Endothelial cell (in vitro differentiated cells): ENCODE measurements around the gene ALKBH8. TPM values are rescaled to one million over a fixed set of nuclear protein-coding genes. Genes with fewer than 3 reads are reported as not detected.
A peak's percentile ranks its signal among the peaks of the same experiment; 100 is the strongest.

Source experiments
- DNase-seq: peaks from one replicate; pipeline ENCODE4 v3.0.0; 2021; ENCODE audit warnings: low spot score
- H3K27ac Mint-ChIP-seq: one replicate; pipeline ENCODE4 v1.8.0; 2021; ENCODE audit warnings: mixed read lengths, inconsistent platforms; ENCODE audit not compliant: unreplicated experiment
- H3K27me3 Mint-ChIP-seq: one replicate; pipeline ENCODE4 v1.8.0; 2021; ENCODE audit warnings: mild to moderate bottlenecking, moderate library complexity, mixed read lengths, inconsistent platforms; ENCODE audit not compliant: unreplicated experiment
- H3K36me3 Mint-ChIP-seq: one replicate; pipeline ENCODE4 v1.8.0; 2021; ENCODE audit warnings: mild to moderate bottlenecking, low read depth, mixed read lengths, inconsistent platforms; ENCODE audit not compliant: unreplicated experiment
- H3K4me1 Mint-ChIP-seq: one replicate; pipeline ENCODE4 v1.8.0; 2021; ENCODE audit warnings: mild to moderate bottlenecking, mixed read lengths, inconsistent platforms; ENCODE audit not compliant: unreplicated experiment
- H3K4me3 Mint-ChIP-seq: one replicate; pipeline ENCODE4 v1.8.0; 2021; ENCODE audit warnings: mild to moderate bottlenecking, mixed read lengths, inconsistent platforms; ENCODE audit not compliant: unreplicated experiment
- H3K9me3 Mint-ChIP-seq: one replicate; pipeline ENCODE4 v1.8.0; 2021; ENCODE audit warnings: mixed read lengths, inconsistent platforms; ENCODE audit not compliant: unreplicated experiment
- CTCF ChIP-seq: fragments of 200-600 bp; sonication (generic); IDR thresholded peaks from one replicate; pipeline ENCODE4 v1.5.0; 2021; ENCODE audit warnings: antibody characterized with exemption; ENCODE audit not compliant: unreplicated experiment
- total RNA-seq: library from RNA; stranded (reverse); fragmentation: NEBNext Ultra II Directional; extraction: Animal tissue kit (Norgen Biotek cat#: 25700); gene quantifications from one replicate; pipeline ENCODE4 v1.2.1, GENCODE V29; 2021; ENCODE audit not compliant: unreplicated experiment

Gene ALKBH8
- total RNA-seq, 1 donor from 2014 or later = 8.4 TPM

GRCh38 chr11:107561688-107562087 is 3.8 kb downstream of the ALKBH8 start:
- Mint-ChIP-seq H3K9me3 (no peaks in the 10 kb centered on the region), H3K27me3 (no peaks in the 10 kb centered on the region), H3K4me3 (no peak overlapping the region), H3K4me1 (peaks cover 16% of the 10 kb centered on the region), H3K36me3 (no peaks in the 10 kb centered on the region), H3K27ac (no peak overlapping the region)
- no peak for TF ChIP-seq CTCF
- no peak for DNase-seq

GRCh38 chr11:107550304-107550703 is 15.2 kb downstream of the ALKBH8 start:
- no peak for TF ChIP-seq CTCF
- no peak overlapping the region for H3K27ac Mint-ChIP-seq
- H3K4me1 Mint-ChIP-seq = no peaks in the 10 kb centered on the region
- H3K36me3 Mint-ChIP-seq = peaks cover 5% of the 10 kb centered on the region
- no peaks in the 10 kb centered on the region for H3K9me3 Mint-ChIP-seq
- no peaks in the 10 kb centered on the region for H3K27me3 Mint-ChIP-seq
- DNase-seq = no peak
- H3K4me3 Mint-ChIP-seq = no peak overlapping the region

GRCh38 chr11:107549954-107550285 is 15.6 kb downstream of the ALKBH8 start:
- no peaks in the 10 kb centered on the region for H3K27me3 Mint-ChIP-seq
- TF ChIP-seq CTCF = no peak
- H3K4me3 Mint-ChIP-seq = no peak overlapping the region
- peaks cover 5% of the 10 kb centered on the region for H3K36me3 Mint-ChIP-seq
- no peaks in the 10 kb centered on the region for H3K4me1 Mint-ChIP-seq
- no peaks in the 10 kb centered on the region for H3K9me3 Mint-ChIP-seq
- no peak for DNase-seq
- no peak overlapping the region for H3K27ac Mint-ChIP-seq

- Mint-ChIP-seq H3K9me3 (no peaks in the 10 kb centered on the region), H3K36me3 (peaks cover 5% of the 10 kb centered on the region)
Measured at GRCh38 chr11:107549253-107549953, 16.1 kb downstream of the ALKBH8 start.

More at GRCh38 chr11:107549253-107549953, 16.1 kb downstream of the ALKBH8 start:
- TF ChIP-seq CTCF = peak; percentile 76
- H3K27me3 Mint-ChIP-seq = no peaks in the 10 kb centered on the region
- DNase-seq = no peak
- H3K27ac Mint-ChIP-seq = no peak overlapping the region
- H3K4me1 Mint-ChIP-seq = no peaks in the 10 kb centered on the region
- no peak overlapping the region for H3K4me3 Mint-ChIP-seq
